Astrocyte (in vitro differentiated cells and primary cell): ENCODE results near the gene VTCN1. TPM values are rescaled to one million over a fixed set of nuclear protein-coding genes. Genes with fewer than 3 reads are reported as not detected.

Experiments used
- DNase-seq: peaks from one replicate; pipeline ENCODE4 v3.0.0-alpha.2; 2010; ENCODE audit warnings: low read depth
- FAIRE-seq: peaks from 2 replicates; lab custom pipeline; 2011; peaks lifted over from hg19 to GRCh38; lab: Jason Lieb, UNC
- H2AFZ ChIP-seq: 2 replicates; pipeline ENCODE4 v1.6.0; 2012; ENCODE audit warnings: low read depth, low read length, inconsistent platforms
- H3K27ac ChIP-seq: 2 replicates; pipeline ENCODE4 v1.5.1; 2011; ENCODE audit warnings: low read depth, low read length, inconsistent platforms
- H3K27me3 ChIP-seq: 2 replicates; pipeline ENCODE4 v1.6.0; 2011; ENCODE audit warnings: low read length, inconsistent platforms; ENCODE audit not compliant: insufficient read depth
- H3K36me3 ChIP-seq: 2 replicates; pipeline ENCODE4 v1.5.1; 2011; ENCODE audit warnings: low read length, inconsistent platforms; ENCODE audit not compliant: insufficient read depth
- H3K4me1 ChIP-seq: 2 replicates; pipeline ENCODE4 v1.5.1; 2011; ENCODE audit warnings: low read length, inconsistent platforms; ENCODE audit not compliant: insufficient read depth
- H3K4me2 ChIP-seq: 2 replicates; pipeline ENCODE4 v1.6.0; 2012; ENCODE audit warnings: low read length, inconsistent platforms
- H3K4me3 ChIP-seq: 2 replicates; pipeline ENCODE4 v1.5.1; 2011; ENCODE audit warnings: low read depth, mild to moderate bottlenecking, low read length, inconsistent platforms; ENCODE audit not compliant: insufficient read depth
- H3K79me2 ChIP-seq: 2 replicates; pipeline ENCODE4 v1.6.0; 2012; ENCODE audit warnings: mild to moderate bottlenecking, low read length, inconsistent platforms; ENCODE audit not compliant: insufficient read depth
- H3K9ac ChIP-seq: 2 replicates; pipeline ENCODE4 v1.6.0; 2012; ENCODE audit warnings: mild to moderate bottlenecking, low read length, inconsistent platforms
- H3K9me3 ChIP-seq: 2 replicates; pipeline ENCODE4 v1.5.1; 2012; ENCODE audit warnings: low read depth, mild to moderate bottlenecking, low read length, inconsistent platforms; ENCODE audit not compliant: insufficient read depth
- H4K20me1 ChIP-seq: 2 replicates; pipeline ENCODE4 v1.6.0; 2012; ENCODE audit warnings: low read length, inconsistent platforms; ENCODE audit not compliant: insufficient read depth
- H3K27ac Mint-ChIP-seq: one replicate; pipeline ENCODE4 v1.8.0; 2021; ENCODE audit warnings: mild to moderate bottlenecking, mixed read lengths; ENCODE audit not compliant: unreplicated experiment
- H3K27me3 Mint-ChIP-seq: one replicate; pipeline ENCODE4 v1.8.0; 2021; ENCODE audit warnings: low read depth, mixed read lengths; ENCODE audit not compliant: unreplicated experiment
- H3K36me3 Mint-ChIP-seq: one replicate; pipeline ENCODE4 v1.8.0; 2021; ENCODE audit warnings: low read depth, mixed read lengths; ENCODE audit not compliant: unreplicated experiment
- H3K4me1 Mint-ChIP-seq: one replicate; pipeline ENCODE4 v1.8.0; 2021; ENCODE audit warnings: low read depth, mixed read lengths; ENCODE audit not compliant: unreplicated experiment
- H3K4me3 Mint-ChIP-seq: one replicate; pipeline ENCODE4 v1.8.0; 2021; ENCODE audit warnings: mild to moderate bottlenecking, moderate library complexity, mixed read lengths; ENCODE audit not compliant: unreplicated experiment
- H3K9me3 Mint-ChIP-seq: one replicate; pipeline ENCODE4 v1.8.0; 2021; ENCODE audit warnings: mild to moderate bottlenecking, mixed read lengths; ENCODE audit not compliant: unreplicated experiment
- EZH2 ChIP-seq: IDR thresholded peaks from 2 replicates; pipeline ENCODE4 v1.6.1; 2012; ENCODE audit warnings: mild to moderate bottlenecking, low read length, inconsistent platforms; ENCODE audit not compliant: insufficient read depth
- total RNA-seq: library from RNA; stranded (reverse); gene quantifications from 2 replicates; pipeline ENCODE4 v1.2.1, GENCODE V29; 2021
- TF ChIP-seq, protein P1 (sequence below): IDR thresholded peaks from 2 replicates; pipeline ENCODE4 v1.5.1; 2011; ENCODE audit warnings: low read depth, mild to moderate bottlenecking, inconsistent platforms, low read length, moderate library complexity; ENCODE audit not compliant: insufficient read depth

Gene VTCN1
- total RNA-seq, 1 donor from 2014 or later = 1.3 TPM

DNA sequence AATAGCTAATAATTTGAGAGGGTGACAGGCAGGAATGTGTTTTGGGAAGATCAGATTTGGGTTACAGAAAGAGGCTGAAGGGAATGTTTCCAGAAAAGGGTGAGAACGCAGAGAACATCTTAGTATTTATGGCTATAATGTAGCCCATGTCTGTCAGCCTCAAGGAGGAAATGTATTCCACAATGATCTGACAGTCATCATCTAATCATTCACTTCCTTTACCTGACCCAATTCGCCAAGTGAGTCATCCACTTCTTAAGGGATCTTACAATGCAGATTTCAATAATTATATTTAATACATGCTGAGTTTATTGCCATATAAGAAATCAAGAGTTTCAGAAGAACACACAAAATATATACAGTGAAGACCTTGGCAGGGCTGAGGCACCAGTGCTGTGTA is 100.0 kb downstream of the VTCN1 start:
- H3K79me2 ChIP-seq = no peaks in the 10 kb centered on the region
- H3K4me1 Mint-ChIP-seq = peaks cover 2% of the 10 kb centered on the region
- H3K9me3 ChIP-seq = no peaks in the 10 kb centered on the region
- H4K20me1 ChIP-seq = no peaks in the 10 kb centered on the region
- peak overlapping the region; percentile 35 for H3K4me2 ChIP-seq
- H3K27me3 Mint-ChIP-seq = no peaks in the 10 kb centered on the region
- H3K4me3 Mint-ChIP-seq = no peak overlapping the region
- no peak for FAIRE-seq
- H3K4me1 ChIP-seq = peaks cover 9% of the 10 kb centered on the region
- H3K27me3 ChIP-seq = no peaks in the 10 kb centered on the region
- H3K27ac ChIP-seq = no peak overlapping the region
- H3K9me3 Mint-ChIP-seq = peaks cover 2% of the 10 kb centered on the region
- peaks cover 2% of the 10 kb centered on the region for H3K36me3 Mint-ChIP-seq
- no peak overlapping the region for H3K27ac Mint-ChIP-seq
- DNase-seq = peak; percentile 26
- no peak overlapping the region for H2AFZ ChIP-seq
- no peak overlapping the region for H3K9ac ChIP-seq
- peaks cover 3% of the 10 kb centered on the region for H3K36me3 ChIP-seq
- TF ChIP-seq, protein P1, sequence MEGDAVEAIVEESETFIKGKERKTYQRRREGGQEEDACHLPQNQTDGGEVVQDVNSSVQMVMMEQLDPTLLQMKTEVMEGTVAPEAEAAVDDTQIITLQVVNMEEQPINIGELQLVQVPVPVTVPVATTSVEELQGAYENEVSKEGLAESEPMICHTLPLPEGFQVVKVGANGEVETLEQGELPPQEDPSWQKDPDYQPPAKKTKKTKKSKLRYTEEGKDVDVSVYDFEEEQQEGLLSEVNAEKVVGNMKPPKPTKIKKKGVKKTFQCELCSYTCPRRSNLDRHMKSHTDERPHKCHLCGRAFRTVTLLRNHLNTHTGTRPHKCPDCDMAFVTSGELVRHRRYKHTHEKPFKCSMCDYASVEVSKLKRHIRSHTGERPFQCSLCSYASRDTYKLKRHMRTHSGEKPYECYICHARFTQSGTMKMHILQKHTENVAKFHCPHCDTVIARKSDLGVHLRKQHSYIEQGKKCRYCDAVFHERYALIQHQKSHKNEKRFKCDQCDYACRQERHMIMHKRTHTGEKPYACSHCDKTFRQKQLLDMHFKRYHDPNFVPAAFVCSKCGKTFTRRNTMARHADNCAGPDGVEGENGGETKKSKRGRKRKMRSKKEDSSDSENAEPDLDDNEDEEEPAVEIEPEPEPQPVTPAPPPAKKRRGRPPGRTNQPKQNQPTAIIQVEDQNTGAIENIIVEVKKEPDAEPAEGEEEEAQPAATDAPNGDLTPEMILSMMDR = no peak
- TF ChIP-seq EZH2 = no peak
- no peak overlapping the region for H3K4me3 ChIP-seq

DNA sequence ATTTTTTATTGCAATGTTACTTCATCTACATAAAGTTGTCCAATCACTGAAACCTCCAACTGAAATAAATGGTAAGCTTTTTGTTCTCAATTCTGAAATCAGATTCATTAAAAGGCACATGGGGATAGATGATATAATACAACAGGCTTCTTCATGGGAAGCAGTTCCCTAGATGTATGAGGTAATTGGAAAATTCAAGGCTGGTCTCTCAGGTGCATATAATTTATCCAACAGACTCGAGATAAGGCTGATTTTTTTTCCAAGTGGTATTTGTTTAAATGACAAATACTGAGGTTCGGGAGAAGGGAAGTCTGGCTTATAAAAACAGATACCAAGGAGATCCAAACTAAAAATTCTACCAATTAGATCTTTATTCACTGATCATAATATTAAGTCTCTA is 103.4 kb downstream of the VTCN1 start:
- Histone ChIP-seq H3K4me2 (no peak overlapping the region), H2AFZ (no peak overlapping the region), H3K9ac (no peak overlapping the region), H3K79me2 (no peaks in the 10 kb centered on the region), H3K9me3 (no peaks in the 10 kb centered on the region), H3K4me1 (peaks cover 9% of the 10 kb centered on the region), H3K27me3 (no peaks in the 10 kb centered on the region), H3K36me3 (peaks cover 6% of the 10 kb centered on the region), H4K20me1 (no peaks in the 10 kb centered on the region), H3K27ac (no peak overlapping the region), H3K4me3 (no peak overlapping the region)
- Mint-ChIP-seq H3K27me3 (no peaks in the 10 kb centered on the region), H3K27ac (no peak overlapping the region), H3K9me3 (peaks cover 2% of the 10 kb centered on the region), H3K4me3 (no peak overlapping the region), H3K4me1 (peaks cover 2% of the 10 kb centered on the region), H3K36me3 (peaks cover 2% of the 10 kb centered on the region)
- FAIRE-seq = no peak
- no peak for DNase-seq
- TF ChIP-seq EZH2 = no peak
- TF ChIP-seq, protein P1 = no peak

DNA sequence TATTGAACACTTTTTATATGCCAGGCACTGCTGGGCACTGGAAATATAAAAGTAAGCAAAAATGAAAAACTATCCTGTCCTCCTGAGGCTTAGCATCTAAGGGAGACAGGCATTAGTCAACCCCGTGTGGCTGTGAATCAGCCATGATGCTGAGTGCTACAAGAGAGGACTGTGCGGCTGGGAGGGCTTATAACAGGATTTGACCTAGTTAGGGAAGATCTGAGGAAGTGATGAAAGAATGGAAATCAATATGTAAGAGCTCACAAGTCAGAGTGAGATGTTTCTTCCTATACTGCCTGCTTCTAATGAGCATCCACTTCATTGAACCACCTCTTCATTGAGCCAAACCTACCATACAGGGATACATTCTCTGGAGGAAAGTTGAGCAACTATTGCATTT is 104.2 kb downstream of the VTCN1 start:
- peaks cover 9% of the 10 kb centered on the region for H3K4me1 ChIP-seq
- no peak overlapping the region for H3K4me3 Mint-ChIP-seq
- no peak overlapping the region for H3K9ac ChIP-seq
- H3K27me3 Mint-ChIP-seq = no peaks in the 10 kb centered on the region
- H3K27ac Mint-ChIP-seq = no peak overlapping the region
- TF ChIP-seq, protein P1 = no peak
- TF ChIP-seq EZH2 = no peak
- H3K27me3 ChIP-seq = no peaks in the 10 kb centered on the region
- H3K9me3 ChIP-seq = no peaks in the 10 kb centered on the region
- H3K4me2 ChIP-seq = no peak overlapping the region
- H3K4me3 ChIP-seq = no peak overlapping the region
- H4K20me1 ChIP-seq = no peaks in the 10 kb centered on the region
- peaks cover 2% of the 10 kb centered on the region for H3K9me3 Mint-ChIP-seq
- peaks cover 2% of the 10 kb centered on the region for H3K4me1 Mint-ChIP-seq
- DNase-seq = no peak
- peaks cover 6% of the 10 kb centered on the region for H3K36me3 ChIP-seq
- H3K36me3 Mint-ChIP-seq = peaks cover 5% of the 10 kb centered on the region
- no peak overlapping the region for H2AFZ ChIP-seq
- no peak overlapping the region for H3K27ac ChIP-seq
- FAIRE-seq = no peak
- no peaks in the 10 kb centered on the region for H3K79me2 ChIP-seq
